SK-N-SH treated with all-trans-retinoic acid at 6 μM for 48 hours (cell line): ENCODE measurements around the gene ZDHHC9.

ENCODE experiments used
- CREB5 ChIP-seq: fragments of 250-450 bp; sonication (Bioruptor Pico); IDR thresholded peaks from 2 replicates; pipeline ENCODE4 v1.5.1; 2020; ENCODE audit warnings: low read depth, mild to moderate bottlenecking, moderate library complexity
- CSDC2 ChIP-seq: fragments of 250-450 bp; sonication (Bioruptor Pico); IDR thresholded peaks from 2 replicates; pipeline ENCODE4 v1.5.0; 2020; ENCODE audit warnings: mild to moderate bottlenecking, moderate library complexity
- CSRNP3 ChIP-seq: fragments of 250-450 bp; sonication (Bioruptor Pico); IDR thresholded peaks from 2 replicates; pipeline ENCODE4 v1.5.1; 2021; ENCODE audit warnings: mild to moderate bottlenecking, moderate library complexity
- GLIS3 ChIP-seq: fragments of 250-450 bp; sonication (Bioruptor Pico); IDR thresholded peaks from 2 replicates; pipeline ENCODE4 v1.5.0; 2020; ENCODE audit warnings: mild to moderate bottlenecking, moderate library complexity
- PATZ1 ChIP-seq: fragments of 250-450 bp; sonication (Bioruptor Pico); IDR thresholded peaks from 2 replicates; pipeline ENCODE4 v1.8.0; 2020; ENCODE audit warnings: mild to moderate bottlenecking, moderate library complexity, borderline replicate concordance
- POU6F1 ChIP-seq: fragments of 250-450 bp; sonication (Bioruptor Pico); IDR thresholded peaks from 2 replicates; pipeline ENCODE4 v1.8.0; 2021; ENCODE audit warnings: low read depth, mild to moderate bottlenecking, moderate library complexity, borderline replicate concordance
- RARB ChIP-seq: fragments of 250-450 bp; sonication (Bioruptor Pico); IDR thresholded peaks from 2 replicates; pipeline ENCODE4 v1.8.0; 2021; ENCODE audit warnings: mild to moderate bottlenecking, moderate library complexity
- TOX ChIP-seq: fragments of 250-450 bp; sonication (Bioruptor Pico); IDR thresholded peaks from 2 replicates; pipeline ENCODE4 v1.8.0; 2021; ENCODE audit warnings: mild to moderate bottlenecking, moderate library complexity, borderline replicate concordance
- ZC3H10 ChIP-seq: fragments of 250-450 bp; sonication (Bioruptor Pico); IDR thresholded peaks from 2 replicates; pipeline ENCODE4 v1.5.1; 2021; ENCODE audit warnings: mild to moderate bottlenecking, moderate library complexity
- ZFP3 ChIP-seq: fragments of 250-450 bp; sonication (Bioruptor Pico); IDR thresholded peaks from 2 replicates; pipeline ENCODE4 v1.5.0; 2020; ENCODE audit warnings: mild to moderate bottlenecking, moderate library complexity
- ZFP30 ChIP-seq: fragments of 450-650 bp; formaldehyde crosslinking; IDR thresholded peaks from 2 replicates; pipeline ENCODE4 v1.5.0; 2022; ENCODE audit warnings: mild to moderate bottlenecking, moderate library complexity
- ZNF70 ChIP-seq: fragments of 450-650 bp; formaldehyde crosslinking; IDR thresholded peaks from 2 replicates; pipeline ENCODE4 v1.5.0; 2020; ENCODE audit warnings: mild to moderate bottlenecking, moderate library complexity

GRCh38 chrX:129836827-129837226 lies 6.9 kb downstream of the ZDHHC9 start:
- TF ChIP-seq CSRNP3 (no peak), ZFP3 (CRISPR knock-in tag) (no peak), PATZ1 (no peak), CSDC2 (CRISPR knock-in tag) (no peak), RARB (CRISPR knock-in tag) (no peak), CREB5 (CRISPR knock-in tag) (no peak), ZFP30 (CRISPR knock-in tag) (no peak), POU6F1 (CRISPR knock-in tag) (no peak), TOX (CRISPR knock-in tag) (no peak), ZC3H10 (no peak), ZNF70 (CRISPR knock-in tag) (no peak), GLIS3 (CRISPR knock-in tag) (no peak)
